Activated T-cell treated with anti-CD3 and anti-CD28 coated beads, Interleukin-2, amount 50 U/mL, for 72 hours (primary cell): Measurements from ENCODE around the gene UBE2Q1. TPM values are rescaled to one million over a fixed set of nuclear protein-coding genes. Genes with fewer than 3 reads are reported as not detected.

Experiments
- ATAC-seq, 2 donors: fragments of 150-1000 bp; cut with Tn5 transposase; replicated peaks in 1 of 2; 2 replicates each; pipeline ENCODE4 v1.10.0; 2021; ENCODE audit warnings: moderate library complexity in 2 of 2, mild to moderate bottlenecking in 1 of 2
- DNase-seq, 2 donors: peaks; one replicate each; pipeline ENCODE4 v3.0.0; 2021 to 2022; ENCODE audit warnings: mixed read lengths in 1 of 2
- H3K27ac Mint-ChIP-seq: one replicate; pipeline ENCODE4 v1.8.0; 2022; ENCODE audit warnings: mild to moderate bottlenecking, moderate library complexity, mixed read lengths
- H3K27me3 Mint-ChIP-seq: one replicate; pipeline ENCODE4 v1.8.0; 2022; ENCODE audit warnings: low read depth, mixed read lengths
- H3K36me3 Mint-ChIP-seq, 2 donors: one replicate each; pipeline ENCODE4 v1.8.0; 2022; ENCODE audit warnings: mixed read lengths in 2 of 2, mild to moderate bottlenecking in 1 of 2; ENCODE audit not compliant: insufficient read depth in 2 of 2
- H3K4me1 Mint-ChIP-seq: one replicate; pipeline ENCODE4 v1.8.0; 2022; ENCODE audit warnings: low read depth, mixed read lengths
- H3K4me3 Mint-ChIP-seq, 2 donors: one replicate each; pipeline ENCODE4 v1.8.0; 2022; ENCODE audit warnings: mild to moderate bottlenecking in 2 of 2, mixed read lengths in 2 of 2, moderate library complexity in 2 of 2
- H3K9me3 Mint-ChIP-seq, 2 donors: one replicate each; pipeline ENCODE4 v1.8.0; 2022; ENCODE audit warnings: mixed read lengths in 2 of 2
- total RNA-seq, 2 donors: library from RNA; stranded (reverse); gene quantifications; one replicate each; pipeline ENCODE4 v1.2.3, GENCODE V29; 2022

The UBE2Q1 gene
- total RNA-seq, 2 donors from 2014 or later: 99.6 to 102 TPM

DNA sequence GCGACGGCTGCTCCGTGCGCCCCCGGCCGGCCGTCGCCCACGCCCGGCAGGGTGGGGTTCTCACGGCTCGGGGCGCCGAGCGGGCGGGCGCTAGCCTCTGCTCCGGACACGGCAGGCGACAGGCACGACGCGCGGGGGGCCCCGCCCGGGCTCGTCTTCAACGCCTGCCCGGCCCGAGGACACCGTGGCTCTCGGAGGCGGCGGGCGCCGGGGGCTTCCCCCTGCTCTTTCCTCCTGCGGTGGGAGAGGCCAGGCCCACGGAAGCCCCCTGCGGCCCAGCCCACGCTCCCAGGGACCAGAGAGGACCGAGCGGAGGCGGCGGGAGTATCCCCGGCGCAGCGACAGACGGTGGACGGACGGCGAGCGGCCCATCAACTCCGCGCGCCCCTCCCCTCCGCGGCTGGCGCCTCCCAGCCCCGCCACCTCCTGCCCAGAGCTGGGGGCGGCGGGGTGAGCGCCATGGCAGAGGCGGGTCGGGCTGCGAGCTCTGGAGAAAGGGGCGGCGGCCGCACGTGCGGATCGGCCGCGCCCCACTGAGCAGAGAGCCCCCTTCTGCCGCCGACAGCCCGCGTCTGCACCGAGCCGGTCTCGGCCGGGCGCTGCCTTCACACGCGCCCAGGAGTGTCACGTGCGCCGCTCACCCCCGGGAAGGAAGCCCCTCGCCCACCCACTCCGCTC, 56.3 kb downstream of the UBE2Q1 start, which contains the start of the genes SHE and TDRD10:
Gene SHE, minus strand, starts transcription at position 347 of the 678 bp plus-strand sequence. CDS start 386 bp downstream, outside the sequence.
Gene TDRD10, plus strand, starts transcription at position 154 of the 678 bp plus-strand sequence. CDS start 4,685 bp downstream, outside the sequence.
- peak; percentile 27 to 32 for ATAC-seq
- peaks cover 45% of the 10 kb centered on the region for H3K27me3 Mint-ChIP-seq

GRCh38 chr1:154501423-154502065, 56.9 kb downstream of the UBE2Q1 start:
- Mint-ChIP-seq H3K4me1 (peaks cover 34% of the 10 kb centered on the region), H3K4me3 (peak overlapping the region; percentile 63 to 74), H3K36me3 (peaks cover 11 to 12% of the 10 kb centered on the region in 2 donors), H3K9me3 (peaks cover 4 to 5% of the 10 kb centered on the region in 2 donors), H3K27me3 (peaks cover 39% of the 10 kb centered on the region), H3K27ac (no peak overlapping the region)
- peak in 1 of 2 donors; percentile 10 for ATAC-seq
- peak in 1 of 2 donors; percentile 35 for DNase-seq

More for the DNA sequence above, 56.3 kb downstream of the UBE2Q1 start, which contains the start of the genes SHE and TDRD10:
- Mint-ChIP-seq H3K27ac (no peak within 1 kb of the TSS), H3K9me3 (peaks cover 4 to 5% of the 10 kb centered on the region in 2 donors), H3K4me1 (peaks cover 27% of the 10 kb centered on the region), H3K4me3 (peak within 1 kb of the TSS; percentile 68 to 74), H3K36me3 (peaks cover 11 to 12% of the 10 kb centered on the region in 2 donors)
- peak; percentile 30 to 40 for DNase-seq

DNA sequence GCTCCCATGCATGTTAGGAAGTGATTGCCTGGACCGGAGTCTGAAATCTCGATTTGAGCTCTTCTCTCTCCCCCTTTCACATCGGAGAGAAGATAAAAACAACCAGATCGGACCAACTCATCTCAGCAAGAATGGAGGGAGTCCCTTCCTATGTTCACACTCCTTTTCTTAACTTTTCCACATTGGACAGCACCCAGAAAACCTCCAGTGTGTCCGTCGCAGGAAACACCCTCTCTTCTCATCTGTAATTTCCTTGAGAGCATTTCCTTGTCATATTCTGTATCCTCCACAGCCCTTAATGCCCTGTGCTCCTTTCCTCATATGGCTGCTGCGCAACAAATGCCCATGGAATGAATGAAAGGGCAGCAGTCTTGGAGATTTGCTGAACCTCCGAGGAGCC, 57.9 kb downstream of the UBE2Q1 start:
- DNase-seq (no peak), ATAC-seq (no peak)
- peak overlapping the region in 1 of 2 donors; percentile 63 for H3K4me3 Mint-ChIP-seq
- peaks cover 39% of the 10 kb centered on the region for H3K27me3 Mint-ChIP-seq
- H3K27ac Mint-ChIP-seq: no peak overlapping the region
- H3K9me3 Mint-ChIP-seq: peaks cover 4 to 5% of the 10 kb centered on the region in 2 donors
- peaks cover 42% of the 10 kb centered on the region for H3K4me1 Mint-ChIP-seq
- H3K36me3 Mint-ChIP-seq: peaks cover 11 to 12% of the 10 kb centered on the region in 2 donors

DNA sequence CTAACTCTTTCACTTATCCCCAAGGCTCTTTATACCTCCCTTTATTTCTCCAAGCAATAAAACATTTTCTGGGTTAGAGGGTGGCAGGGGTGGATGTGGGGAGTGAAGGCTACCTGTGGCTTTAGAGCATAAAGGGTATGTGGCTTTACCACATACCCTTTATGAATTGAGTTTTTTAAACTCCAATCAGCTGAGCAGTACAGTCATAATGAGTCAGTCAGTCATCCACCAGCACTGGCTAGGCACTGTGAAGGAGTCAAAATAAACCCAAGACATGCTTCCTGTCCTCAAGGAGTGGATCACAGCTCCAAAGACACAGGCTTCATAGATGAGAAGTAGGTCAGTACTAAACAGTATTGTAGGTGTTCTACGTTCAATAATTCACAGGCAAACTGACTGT, 59.0 kb downstream of the UBE2Q1 start:
- DNase-seq (peak; percentile 18 to 27), ATAC-seq (peak; percentile 65 to 74)
- peaks cover 4 to 5% of the 10 kb centered on the region in 2 donors for H3K9me3 Mint-ChIP-seq
- peak overlapping the region in 1 of 2 donors; percentile 56 for H3K4me3 Mint-ChIP-seq
- H3K27ac Mint-ChIP-seq: no peak overlapping the region
- H3K36me3 Mint-ChIP-seq: peaks cover 11 to 12% of the 10 kb centered on the region in 2 donors
- H3K4me1 Mint-ChIP-seq: peaks cover 44% of the 10 kb centered on the region
- peaks cover 30% of the 10 kb centered on the region for H3K27me3 Mint-ChIP-seq

Other genes starting within 250 kb of the UBE2Q1 start
- not detected for gene AQP10, start 237.6 kb downstream of the UBE2Q1 start, total RNA-seq
- 10 to 100 TPM; 37.4 to 52.6 TPM for gene ATP8B2, start 233.1 kb downstream of the UBE2Q1 start, total RNA-seq
- 10 to 100 TPM in 1 of 2 donors, 1 to 10 TPM in 1; 5.7 to 12.6 TPM for gene IL6R, start 153.3 kb downstream of the UBE2Q1 start, total RNA-seq
- gene TDRD10, start 56.4 kb downstream of the UBE2Q1 start, total RNA-seq: under 1 TPM in 1 of 2 donors, not detected in 1; 0.86 TPM
- gene SHE, start 56.2 kb downstream of the UBE2Q1 start, total RNA-seq: under 1 TPM; 0.19 to 0.49 TPM
- under 1 TPM in 1 of 2 donors, not detected in 1; 0.05 TPM for gene CHRNB2, start 9.1 kb upstream of the UBE2Q1 start, total RNA-seq
- gene ADAR, start 49.5 kb upstream of the UBE2Q1 start, total RNA-seq: 100 to 1,000 TPM; 257 to 305 TPM